Choroid plexus epithelial cell (primary cell): ENCODE results near the gene LITAF.

Source experiments
- DNase-seq: peaks from one replicate; pipeline ENCODE4 v3.0.0-alpha.2; 2010; ENCODE audit warnings: low read depth
- H3K4me3 ChIP-seq: 2 replicates; pipeline ENCODE4 v1.5.1; 2011; ENCODE audit warnings: low read depth, mild to moderate bottlenecking, control low read depth, low read length, moderate library complexity
- CTCF ChIP-seq: conservative IDR thresholded peaks from 2 replicates; pipeline ENCODE4 v1.5.1; 2011; ENCODE audit warnings: low read depth, mild to moderate bottlenecking, control low read depth, inconsistent platforms, low read length, moderate library complexity

LITAF gene

GRCh38 chr16:11586856-11587642, at the start of gene LITAF:
Gene LITAF, minus strand, starts transcription at chr16:11586919. Its CDS starts 30,189 bp downstream, at chr16:11556730.
- peak; percentile 39 for DNase-seq
- TF ChIP-seq CTCF, result no peak
- H3K4me3 ChIP-seq, result peak within 1 kb of the TSS; percentile 74

- no peak for TF ChIP-seq CTCF
- DNase-seq, result no peak
- no peak overlapping the region for H3K4me3 ChIP-seq
Observed at GRCh38 chr16:11636172-11636721, 49.5 kb upstream of the LITAF start.

GRCh38 chr16:11635679-11636171, 49.0 kb upstream of the LITAF start:
- no peak overlapping the region for H3K4me3 ChIP-seq
- no peak for TF ChIP-seq CTCF
- DNase-seq, result no peak

GRCh38 chr16:11635113-11635652, 48.5 kb upstream of the LITAF start:
- DNase-seq, result no peak
- H3K4me3 ChIP-seq, result no peak overlapping the region
- no peak for TF ChIP-seq CTCF

- DNase-seq, result no peak
- no peak for TF ChIP-seq CTCF
- H3K4me3 ChIP-seq, result no peak overlapping the region
Observed at GRCh38 chr16:11634312-11634711, 47.6 kb upstream of the LITAF start.

GRCh38 chr16:11633113-11633512, 46.4 kb upstream of the LITAF start:
- TF ChIP-seq CTCF, result no peak
- no peak for DNase-seq
- H3K4me3 ChIP-seq, result no peak overlapping the region
